SK-N-SH treated with all-trans-retinoic acid at 6 μM for 48 hours (cell line): ENCODE results near the gene LEPROT.
"Not testable (repeated sequence)": the region's sequence is repeated elsewhere in the genome, so short reads cannot be mapped to it uniquely, and the experiment has no call there.

Experiments
- ATAC-seq: fragments of 200-7000 bp; cut with Tn5 transposase; 3 replicates; pipeline ENCODE4 v1.9.1; 2020; ENCODE audit warnings: mild to moderate bottlenecking, moderate library complexity
- ARNTL ChIP-seq: fragments of 450-650 bp; formaldehyde crosslinking; IDR thresholded peaks from 2 replicates; pipeline ENCODE4 v1.5.0; 2020; ENCODE audit warnings: low read depth, mild to moderate bottlenecking, moderate library complexity, borderline replicate concordance
- BACH2 ChIP-seq: fragments of 250-450 bp; sonication (Bioruptor Pico); IDR thresholded peaks from 2 replicates; pipeline ENCODE4 v1.9.0; 2021; ENCODE audit warnings: mild to moderate bottlenecking, borderline replicate concordance
- CSDC2 ChIP-seq: fragments of 250-450 bp; sonication (Bioruptor Pico); IDR thresholded peaks from 2 replicates; pipeline ENCODE4 v1.5.0; 2020; ENCODE audit warnings: mild to moderate bottlenecking, moderate library complexity
- CSRNP3 ChIP-seq: fragments of 250-450 bp; sonication (Bioruptor Pico); IDR thresholded peaks from 2 replicates; pipeline ENCODE4 v1.5.1; 2021; ENCODE audit warnings: mild to moderate bottlenecking, moderate library complexity
- GLIS3 ChIP-seq: fragments of 250-450 bp; sonication (Bioruptor Pico); IDR thresholded peaks from 2 replicates; pipeline ENCODE4 v1.5.0; 2020; ENCODE audit warnings: mild to moderate bottlenecking, moderate library complexity
- ISL1 ChIP-seq: fragments of 250-450 bp; sonication (Bioruptor Pico); IDR thresholded peaks from 2 replicates; pipeline ENCODE4 v2.1.2; 2022; ENCODE audit warnings: mild to moderate bottlenecking, moderate library complexity
- OSR1 ChIP-seq: fragments of 250-450 bp; sonication (Bioruptor Pico); IDR thresholded peaks from 2 replicates; pipeline ENCODE4 v1.8.0; 2022; ENCODE audit warnings: moderate library complexity, mild to moderate bottlenecking, inconsistent platforms
- POU6F1 ChIP-seq: fragments of 250-450 bp; sonication (Bioruptor Pico); IDR thresholded peaks from 2 replicates; pipeline ENCODE4 v1.8.0; 2021; ENCODE audit warnings: low read depth, mild to moderate bottlenecking, moderate library complexity, borderline replicate concordance
- PPARA ChIP-seq: fragments of 250-450 bp; sonication (Bioruptor Pico); IDR thresholded peaks from 2 replicates; pipeline ENCODE4 v1.5.0; 2020; ENCODE audit warnings: mild to moderate bottlenecking, borderline replicate concordance
- RARB ChIP-seq: fragments of 250-450 bp; sonication (Bioruptor Pico); IDR thresholded peaks from 2 replicates; pipeline ENCODE4 v1.8.0; 2021; ENCODE audit warnings: mild to moderate bottlenecking, moderate library complexity
- SNAI2 ChIP-seq: fragments of 250-450 bp; sonication (Bioruptor Pico); IDR thresholded peaks from 2 replicates; pipeline ENCODE4 v1.5.0; 2020; ENCODE audit warnings: mild to moderate bottlenecking, moderate library complexity
- TCF4 ChIP-seq: fragments of 250-450 bp; sonication (Bioruptor Pico); IDR thresholded peaks from 2 replicates; pipeline ENCODE4 v1.8.0; 2021; ENCODE audit warnings: mild to moderate bottlenecking, moderate library complexity, borderline replicate concordance
- TOX ChIP-seq: fragments of 250-450 bp; sonication (Bioruptor Pico); IDR thresholded peaks from 2 replicates; pipeline ENCODE4 v1.8.0; 2021; ENCODE audit warnings: mild to moderate bottlenecking, moderate library complexity, borderline replicate concordance
- ZC3H10 ChIP-seq: fragments of 250-450 bp; sonication (Bioruptor Pico); IDR thresholded peaks from 2 replicates; pipeline ENCODE4 v1.5.1; 2021; ENCODE audit warnings: mild to moderate bottlenecking, moderate library complexity
- ZFP3 ChIP-seq: fragments of 250-450 bp; sonication (Bioruptor Pico); IDR thresholded peaks from 2 replicates; pipeline ENCODE4 v1.5.0; 2020; ENCODE audit warnings: mild to moderate bottlenecking, moderate library complexity
- ZFP30 ChIP-seq: fragments of 450-650 bp; formaldehyde crosslinking; IDR thresholded peaks from 2 replicates; pipeline ENCODE4 v1.5.0; 2022; ENCODE audit warnings: mild to moderate bottlenecking, moderate library complexity
- ZNF565 ChIP-seq: fragments of 450-650 bp; formaldehyde crosslinking; conservative IDR thresholded peaks from 2 replicates; pipeline ENCODE4 v1.5.0; 2020; ENCODE audit warnings: low read depth, mild to moderate bottlenecking, moderate library complexity
- ZNF70 ChIP-seq: fragments of 450-650 bp; formaldehyde crosslinking; IDR thresholded peaks from 2 replicates; pipeline ENCODE4 v1.5.0; 2020; ENCODE audit warnings: mild to moderate bottlenecking, moderate library complexity
- ZNF8 ChIP-seq: fragments of 450-650 bp; formaldehyde crosslinking; IDR thresholded peaks from 2 replicates; pipeline ENCODE4 v1.5.0; 2020; ENCODE audit warnings: mild to moderate bottlenecking, moderate library complexity
- TF ChIP-seq, protein P1 (sequence below): fragments of 250-450 bp; sonication (Bioruptor Pico); IDR thresholded peaks from 2 replicates; pipeline ENCODE4 v1.8.0; 2020; ENCODE audit warnings: mild to moderate bottlenecking, moderate library complexity, borderline replicate concordance
- TF ChIP-seq, protein P2 (sequence below): fragments of 250-450 bp; sonication (Bioruptor Pico); IDR thresholded peaks from 2 replicates; pipeline ENCODE4 v1.5.1; 2020; ENCODE audit warnings: low read depth, mild to moderate bottlenecking, moderate library complexity

The LEPROT gene

DNA sequence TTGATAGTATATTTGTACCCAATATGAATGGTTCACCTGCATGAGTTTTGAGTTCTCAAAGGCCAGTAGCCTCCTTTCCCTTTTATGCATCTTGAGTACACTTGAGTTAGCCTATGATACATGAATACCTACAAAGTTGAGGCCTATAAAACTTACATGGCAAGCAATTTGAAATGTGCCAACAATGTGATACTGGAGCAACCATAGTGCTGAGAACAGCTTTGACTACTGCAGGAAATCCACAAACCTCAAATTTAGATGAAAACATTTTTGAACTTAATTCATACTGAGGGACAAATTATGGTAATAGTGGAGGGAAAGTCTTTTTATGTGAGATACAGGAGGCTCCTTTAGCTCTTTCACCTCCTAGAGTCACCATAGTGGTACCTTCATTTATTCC lies 37.4 kb downstream of the LEPROT start:
- TF ChIP-seq BACH2 (CRISPR knock-in tag) (no peak), OSR1 (no peak)
- no peak for ATAC-seq

- TF ChIP-seq SNAI2 (CRISPR knock-in tag) (no peak), ZNF8 (CRISPR knock-in tag) (no peak), GLIS3 (CRISPR knock-in tag) (no peak), TCF4 (CRISPR knock-in tag) (no peak), ZFP30 (CRISPR knock-in tag) (no peak), TOX (no peak), ARNTL (CRISPR knock-in tag) (no peak), ZFP3 (CRISPR knock-in tag) (no peak), CSDC2 (CRISPR knock-in tag) (no peak), ZNF565 (CRISPR knock-in tag) (no peak), ISL1 (CRISPR knock-in tag) (no peak), CSRNP3 (CRISPR knock-in tag) (no peak), RARB (no peak), ZC3H10 (CRISPR knock-in tag) (no peak), ZNF70 (CRISPR knock-in tag) (no peak), POU6F1 (no peak)
- TF ChIP-seq, protein P1, sequence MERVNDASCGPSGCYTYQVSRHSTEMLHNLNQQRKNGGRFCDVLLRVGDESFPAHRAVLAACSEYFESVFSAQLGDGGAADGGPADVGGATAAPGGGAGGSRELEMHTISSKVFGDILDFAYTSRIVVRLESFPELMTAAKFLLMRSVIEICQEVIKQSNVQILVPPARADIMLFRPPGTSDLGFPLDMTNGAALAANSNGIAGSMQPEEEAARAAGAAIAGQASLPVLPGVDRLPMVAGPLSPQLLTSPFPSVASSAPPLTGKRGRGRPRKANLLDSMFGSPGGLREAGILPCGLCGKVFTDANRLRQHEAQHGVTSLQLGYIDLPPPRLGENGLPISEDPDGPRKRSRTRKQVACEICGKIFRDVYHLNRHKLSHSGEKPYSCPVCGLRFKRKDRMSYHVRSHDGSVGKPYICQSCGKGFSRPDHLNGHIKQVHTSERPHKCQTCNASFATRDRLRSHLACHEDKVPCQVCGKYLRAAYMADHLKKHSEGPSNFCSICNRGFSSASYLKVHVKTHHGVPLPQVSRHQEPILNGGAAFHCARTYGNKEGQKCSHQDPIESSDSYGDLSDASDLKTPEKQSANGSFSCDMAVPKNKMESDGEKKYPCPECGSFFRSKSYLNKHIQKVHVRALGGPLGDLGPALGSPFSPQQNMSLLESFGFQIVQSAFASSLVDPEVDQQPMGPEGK, result no peak
- TF ChIP-seq, protein P2, sequence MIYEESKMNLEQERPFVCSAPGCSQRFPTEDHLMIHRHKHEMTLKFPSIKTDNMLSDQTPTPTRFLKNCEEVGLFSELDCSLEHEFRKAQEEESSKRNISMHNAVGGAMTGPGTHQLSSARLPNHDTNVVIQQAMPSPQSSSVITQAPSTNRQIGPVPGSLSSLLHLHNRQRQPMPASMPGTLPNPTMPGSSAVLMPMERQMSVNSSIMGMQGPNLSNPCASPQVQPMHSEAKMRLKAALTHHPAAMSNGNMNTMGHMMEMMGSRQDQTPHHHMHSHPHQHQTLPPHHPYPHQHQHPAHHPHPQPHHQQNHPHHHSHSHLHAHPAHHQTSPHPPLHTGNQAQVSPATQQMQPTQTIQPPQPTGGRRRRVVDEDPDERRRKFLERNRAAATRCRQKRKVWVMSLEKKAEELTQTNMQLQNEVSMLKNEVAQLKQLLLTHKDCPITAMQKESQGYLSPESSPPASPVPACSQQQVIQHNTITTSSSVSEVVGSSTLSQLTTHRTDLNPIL (CRISPR knock-in tag), result no peak
- no peak for ATAC-seq
Observed at GRCh38 chr1:65458730-65459396, 38.4 kb downstream of the LEPROT start.

DNA sequence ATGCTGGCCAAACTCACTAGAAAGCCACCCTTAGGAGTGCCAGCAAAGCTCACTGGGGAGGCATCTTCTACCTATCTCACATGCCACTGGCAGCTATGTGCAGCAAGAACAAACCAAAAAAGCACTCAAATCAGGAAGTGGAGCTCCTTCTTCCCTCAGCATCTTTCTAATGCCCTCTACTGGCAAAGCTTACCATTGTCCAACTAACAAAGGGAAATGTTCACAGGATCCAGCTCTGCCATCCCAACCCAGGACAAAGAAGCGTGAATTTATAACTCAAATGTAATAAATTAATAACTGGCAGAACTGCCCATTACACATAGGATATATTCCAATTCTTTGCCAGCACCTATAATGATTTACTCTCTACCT lies 38.9 kb downstream of the LEPROT start:
- ATAC-seq, result peak; percentile 71
- TF ChIP-seq RARB (no peak), OSR1 (no peak), TCF4 (CRISPR knock-in tag) (no peak), GLIS3 (CRISPR knock-in tag) (no peak), ZFP3 (CRISPR knock-in tag) (no peak)
- TF ChIP-seq, protein P1, result no peak

- ATAC-seq, result not testable (repeated sequence)
Observed at GRCh38 chr1:65465837-65466236, 45.4 kb downstream of the LEPROT start.

DNA sequence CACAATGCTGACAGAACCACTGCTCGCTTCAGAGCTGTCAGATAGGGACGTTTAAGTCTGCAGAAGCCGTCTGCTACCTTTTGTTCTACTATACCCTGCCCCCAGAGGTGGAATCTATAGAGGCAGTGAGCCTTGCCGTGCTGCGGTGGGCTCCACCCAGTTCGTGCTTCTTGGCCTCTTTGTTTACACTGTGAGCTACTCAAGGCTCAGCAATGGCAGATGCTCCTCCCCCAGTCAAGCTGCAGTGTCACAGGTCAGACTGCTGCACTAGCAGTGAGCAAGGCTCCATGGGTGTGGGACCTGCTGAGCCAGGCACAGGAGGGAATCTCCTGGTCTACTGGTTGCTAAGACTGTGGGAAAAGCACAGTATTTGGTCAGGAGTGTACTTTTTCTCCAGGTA lies 47.1 kb downstream of the LEPROT start:
- ATAC-seq, result no peak

More for the DNA sequence above, 47.1 kb downstream of the LEPROT start:
- TF ChIP-seq CSDC2 (CRISPR knock-in tag), result no peak
- TF ChIP-seq PPARA (CRISPR knock-in tag), result no peak
- TF ChIP-seq GLIS3 (CRISPR knock-in tag), result no peak
- no peak for TF ChIP-seq ZFP30 (CRISPR knock-in tag)
- no peak for TF ChIP-seq ZC3H10 (CRISPR knock-in tag)
- no peak for TF ChIP-seq BACH2 (CRISPR knock-in tag)
- no peak for TF ChIP-seq OSR1
- TF ChIP-seq, protein P1, result no peak
- TF ChIP-seq ZFP3 (CRISPR knock-in tag), result no peak
- TF ChIP-seq TOX, result no peak
